Dermis lymphatic vessel endothelial cell (primary cell): ENCODE results near the gene KRT222. TPM values are rescaled to one million over a fixed set of nuclear protein-coding genes. Genes with fewer than 3 reads are reported as not detected.

Source experiments
- total RNA-seq: library from RNA; depleted of rRNA; stranded (reverse); fragments of >200 nt; gene quantifications from 2 replicates; pipeline ENCODE4 v1.2.1, GENCODE V29; 2014

Gene KRT222
- 0.22 and 0.60 TPM in 2 replicates for total RNA-seq

GRCh38 chr17:40664582-40665333 lies at the start of gene KRT222:
KRT222 (minus strand) TSS chr17:40665177; CDS start chr17:40665099, 78 bp downstream.

DNA sequence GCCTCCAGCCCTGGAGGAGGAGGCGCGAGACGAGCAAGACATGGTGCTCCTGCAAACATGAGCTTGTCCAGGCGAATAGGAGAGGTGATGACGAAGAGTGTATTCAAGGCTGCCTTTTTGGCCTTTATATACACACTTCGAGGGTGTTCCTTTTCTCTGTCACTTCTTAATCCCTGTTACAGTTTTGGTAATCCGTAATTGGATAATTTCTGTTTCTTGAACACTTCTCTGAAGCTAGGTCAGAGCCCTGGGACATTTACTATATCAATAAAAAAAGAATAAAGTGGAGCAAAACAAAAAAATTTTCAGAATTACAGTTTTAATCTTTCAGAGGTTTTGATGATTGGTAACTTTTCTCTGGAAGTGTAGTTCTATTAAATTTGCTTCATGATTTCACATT lies 38.7 kb upstream of the KRT222 start, which contains the start of gene KRT24:
Gene KRT24, minus strand, starts transcription at position 101 of the 400 bp plus-strand sequence. Its CDS starts 59 bp downstream, at position 42.

DNA sequence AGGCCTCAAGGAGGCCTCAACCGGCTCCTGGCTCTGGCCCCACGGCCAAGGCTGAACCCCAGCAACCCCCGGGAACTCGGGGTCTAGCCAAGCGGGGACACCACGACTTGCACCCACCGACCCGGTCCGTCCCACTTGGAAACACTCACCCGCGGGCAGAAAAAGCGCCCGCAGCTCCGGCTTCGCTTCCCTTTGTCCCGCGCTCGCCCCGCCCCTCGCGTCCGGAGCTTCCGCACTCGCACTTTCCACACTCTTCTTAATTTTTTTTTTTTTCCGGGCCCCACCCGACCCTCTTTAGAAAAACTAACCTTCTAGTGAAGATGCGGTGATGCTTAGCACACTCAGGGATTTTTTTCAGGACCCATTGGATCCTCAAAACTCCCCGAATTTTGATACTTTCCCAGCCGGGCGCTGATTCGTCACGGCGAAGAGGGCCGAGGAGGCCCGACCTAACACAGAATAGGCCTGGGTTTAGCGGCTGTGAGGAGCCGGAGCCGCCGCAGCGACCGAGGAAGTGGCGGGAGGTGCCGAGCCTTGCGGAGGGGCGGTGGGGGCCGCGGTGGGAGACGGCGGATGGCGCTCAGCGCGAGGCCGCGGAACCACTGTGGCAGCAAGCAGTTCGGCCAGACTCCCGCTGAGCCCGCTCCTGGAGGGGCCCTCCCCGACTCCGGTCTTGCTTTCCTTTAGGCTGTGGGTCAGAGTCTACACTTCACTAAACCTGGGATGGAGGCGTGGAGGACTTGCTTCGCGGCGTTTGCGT lies 17.2 kb downstream of the KRT222 start, which contains the start of gene SMARCE1:
Gene SMARCE1, minus strand, starts transcription at position 195 of the 760 bp plus-strand sequence. CDS start 2,016 bp downstream, outside the sequence.

Other genes starting within 250 kb of the KRT222 start
- gene TOP2A, start 247.3 kb downstream of the KRT222 start, total RNA-seq: 16.1 and 20.0 TPM in 2 replicates
- gene IGFBP4, start 221.7 kb downstream of the KRT222 start, total RNA-seq: 242 and 387 TPM in 2 replicates
- gene TNS4, start 163.6 kb downstream of the KRT222 start, total RNA-seq: not detected in 2 replicates
- under 0.01 TPM in 1 of 2 replicates, not detected in the other for gene CCR7, start 99.7 kb downstream of the KRT222 start, total RNA-seq
- gene SMARCE1, start 17.4 kb downstream of the KRT222 start, total RNA-seq: 72.3 and 106 TPM in 2 replicates
- gene KRT24, start 38.6 kb upstream of the KRT222 start, total RNA-seq: not detected in 2 replicates
- gene KRT25, start 90.2 kb upstream of the KRT222 start, total RNA-seq: not detected in 2 replicates
- gene KRT26, start 107.0 kb upstream of the KRT222 start, total RNA-seq: not detected in 2 replicates
- not detected in 2 replicates for gene KRT27, start 117.4 kb upstream of the KRT222 start, total RNA-seq
- not detected in 2 replicates for gene KRT28, start 134.8 kb upstream of the KRT222 start, total RNA-seq
- 2.4 and 2.7 TPM in 2 replicates for gene KRT10, start 157.4 kb upstream of the KRT222 start, total RNA-seq
- not detected in 2 replicates for gene KRT12, start 202.0 kb upstream of the KRT222 start, total RNA-seq
- not detected in 2 replicates for gene KRT20, start 220.1 kb upstream of the KRT222 start, total RNA-seq